Liver (tissue), 9 donors: Measurements from ENCODE around the gene RARRES1. TPM values are rescaled to one million over a fixed set of nuclear protein-coding genes. Genes with fewer than 3 reads are reported as not detected.

Experiments
- DNase-seq: peaks from one replicate; pipeline ENCODE4 v3.0.0-alpha.2; 2017; ENCODE audit warnings: low spot score
- H3K27ac ChIP-seq, 2 donors: one replicate each; pipeline ENCODE4 v1.7.0; 2013; ENCODE audit warnings: inconsistent platforms in 2 of 2, low read length in 2 of 2, control low read depth in 1 of 2, low read depth in 1 of 2, mild to moderate bottlenecking in 1 of 2
- H3K27me3 ChIP-seq, 4 donors: one replicate each; pipeline versions ENCODE4 v1.6.1 to v1.7.0; 2013; ENCODE audit warnings: low read length in 3 of 4, inconsistent platforms in 1 of 4, mild to moderate bottlenecking in 1 of 4, moderate library complexity in 1 of 4; ENCODE audit not compliant: control insufficient read depth in 4 of 4, insufficient read depth in 4 of 4
- H3K36me3 ChIP-seq, 4 donors: one replicate each; pipeline versions ENCODE4 v1.6.1 to v1.7.0; 2013; ENCODE audit warnings: low read length in 3 of 4, mild to moderate bottlenecking in 3 of 4, low read depth in 1 of 4, moderate library complexity in 1 of 4; ENCODE audit not compliant: control insufficient read depth in 4 of 4, insufficient read depth in 3 of 4
- H3K4me1 ChIP-seq, 4 donors: one replicate each; pipeline versions ENCODE4 v1.6.1 to v1.7.0; 2013; ENCODE audit warnings: low read length in 3 of 4, mild to moderate bottlenecking in 3 of 4, moderate library complexity in 1 of 4; ENCODE audit not compliant: control insufficient read depth in 4 of 4, insufficient read depth in 4 of 4
- H3K4me3 ChIP-seq, 3 donors: one replicate each; pipeline versions ENCODE4 v1.6.1 to v1.7.0; 2013; ENCODE audit warnings: low read length in 3 of 3, control low read depth in 1 of 3, low read depth in 1 of 3, mild to moderate bottlenecking in 1 of 3
- H3K9ac ChIP-seq, 2 donors: one replicate each; pipeline ENCODE4 v1.7.0; 2013; ENCODE audit warnings: low read length in 2 of 2, mild to moderate bottlenecking in 2 of 2, moderate library complexity in 2 of 2, control low read depth in 1 of 2, low read depth in 1 of 2
- H3K9me3 ChIP-seq, 4 donors: one replicate each; pipeline versions ENCODE4 v1.6.1 to v1.7.0; 2013; ENCODE audit warnings: low read length in 3 of 4; ENCODE audit not compliant: control insufficient read depth in 4 of 4
- ATF3 ChIP-seq: IDR thresholded peaks from 2 replicates; pipeline ENCODE4 v1.6.1; 2016; ENCODE audit warnings: antibody characterized with exemption
- CTCF ChIP-seq: fragments of 150-350 bp; IDR thresholded peaks from 2 replicates; pipeline ENCODE4 v1.5.1; 2017; ENCODE audit warnings: improper control_type of control experiment, low read depth, low read length; ENCODE audit not compliant: missing input control
- EGR1 ChIP-seq, 2 donors: IDR thresholded peaks; 2 replicates each; pipeline ENCODE4 v1.6.1; 2016 to 2018; ENCODE audit warnings: antibody characterized with exemption in 2 of 2, low read depth in 2 of 2
- FOXA1 ChIP-seq: IDR thresholded peaks from 2 replicates; pipeline ENCODE4 v1.6.1; 2016; ENCODE audit warnings: antibody characterized with exemption
- FOXA2 ChIP-seq: IDR thresholded peaks from 2 replicates; pipeline ENCODE4 v1.6.1; 2016; ENCODE audit warnings: antibody characterized with exemption
- GABPA ChIP-seq, 2 donors: IDR thresholded peaks in 1 of 2; conservative IDR thresholded peaks in 1 of 2; 2 replicates each; pipeline ENCODE4 v1.6.1; 2016; ENCODE audit warnings: antibody characterized with exemption in 2 of 2, mild to moderate bottlenecking in 1 of 2, moderate library complexity in 1 of 2
- HNF4A ChIP-seq, 2 donors: conservative IDR thresholded peaks; 2 replicates each; pipeline ENCODE4 v1.6.1; 2016; ENCODE audit warnings: antibody characterized with exemption in 2 of 2, mild to moderate bottlenecking in 2 of 2
- HNF4G ChIP-seq: IDR thresholded peaks from 2 replicates; pipeline ENCODE4 v1.6.1; 2016; ENCODE audit warnings: antibody characterized with exemption
- JUND ChIP-seq, 2 donors: IDR thresholded peaks; 2 replicates each; pipeline ENCODE4 v1.6.1; 2016; ENCODE audit warnings: antibody characterized with exemption in 2 of 2
- MAX ChIP-seq: IDR thresholded peaks from 2 replicates; pipeline ENCODE4 v1.6.1; 2016; ENCODE audit warnings: antibody characterized with exemption
- NR2F2 ChIP-seq: IDR thresholded peaks from 2 replicates; pipeline ENCODE4 v1.6.1; 2016; ENCODE audit warnings: antibody characterized with exemption
- RAD21 ChIP-seq, 2 donors: IDR thresholded peaks; 2 replicates each; pipeline ENCODE4 v1.6.1; 2016; ENCODE audit warnings: antibody characterized with exemption in 2 of 2, mild to moderate bottlenecking in 2 of 2
- REST ChIP-seq: IDR thresholded peaks from 2 replicates; pipeline ENCODE4 v1.6.1; 2016; ENCODE audit warnings: antibody characterized with exemption, mild to moderate bottlenecking
- RXRA ChIP-seq, 2 donors: IDR thresholded peaks; 2 replicates each; pipeline ENCODE4 v1.6.1; 2017 to 2018; ENCODE audit warnings: antibody characterized with exemption in 2 of 2, mild to moderate bottlenecking in 1 of 2
- SP1 ChIP-seq: IDR thresholded peaks from 2 replicates; pipeline ENCODE4 v1.6.1; 2018; ENCODE audit warnings: antibody characterized with exemption, mild to moderate bottlenecking
- TAF1 ChIP-seq: conservative IDR thresholded peaks from 2 replicates; pipeline ENCODE4 v1.6.1; 2016; ENCODE audit warnings: antibody characterized with exemption, mild to moderate bottlenecking
- YY1 ChIP-seq: IDR thresholded peaks from 2 replicates; pipeline ENCODE4 v1.6.1; 2016; ENCODE audit warnings: antibody characterized with exemption, mild to moderate bottlenecking
- ZBTB33 ChIP-seq: IDR thresholded peaks from 2 replicates; pipeline ENCODE4 v1.6.1; 2016; ENCODE audit warnings: antibody characterized with exemption
- WGBS: extraction: QIAGEN DNeasy Blood & Tissue Kit; methylation state at CpG from one replicate; pipeline ENCODE4 v1.1.7; 2013; 5-methylcytosine and 5-hydroxymethylcytosine counted together
- polyA plus RNA-seq, 2 donors: library from polyadenylated mRNA; stranded (reverse) in 1 of 2; unstranded in 1 of 2; fragments of 200-250 nt in 1 of 2; fragments of >200 nt in 1 of 2; fragmentation: Nextera tagmentation in 1 of 2; extraction: Ambion mirVana in 1 of 2; gene quantifications; one replicate each; pipeline versions ENCODE4 v1.2.1 to v1.2.3, GENCODE V29; 2013 to 2015
- total RNA-seq, 2 donors: library from RNA; depleted of rRNA; stranded (reverse); fragments of >200 nt; gene quantifications; one replicate each; pipeline ENCODE4 v1.2.3, GENCODE V29; 2014
- donor health status: healthy.
- donor health status: healthy.
- donor health status: healthy.
- donor health status: healthy.
- donor health status: healthy.

RARRES1 gene
- total and polyA plus RNA-seq, 4 donors = 0.92 to 6.9 (median 2.4) TPM

GRCh38 chr3:158766364-158766763, 34.1 kb upstream of the RARRES1 start:
- Histone ChIP-seq H3K36me3 (no peaks in the 10 kb centered on the region), H3K27ac (no peak overlapping the region), H3K4me3 (no peak overlapping the region), H3K27me3 (no peaks in the 10 kb centered on the region), H3K9me3 (no peaks in the 10 kb centered on the region), H3K9ac (no peak overlapping the region), H3K4me1 (peaks cover 0 to 4% (median 0%) of the 10 kb centered on the region in 4 donors)
- 95% methylated on average over 1 of the region's 1 CpG for WGBS
- TF ChIP-seq GABPA (IDR thresholded peaks at IDR 0.05 in 1 of 2, conservative IDR thresholded peaks at IDR 0.05 in 1 of 2) (no peak), ZBTB33 (no peak), RAD21 (IDR thresholded peaks at IDR 0.05) (no peak), YY1 (no peak), HNF4A (conservative IDR thresholded peaks at IDR 0.05) (no peak), MAX (no peak), JUND (IDR thresholded peaks at IDR 0.05) (no peak), ATF3 (no peak), CTCF (no peak), FOXA1 (no peak), FOXA2 (no peak), TAF1 (no peak), NR2F2 (no peak), HNF4G (no peak), RXRA (IDR thresholded peaks at IDR 0.05) (no peak), SP1 (no peak), EGR1 (IDR thresholded peaks at IDR 0.05; ENCODE audit: low read depth in 2 of 2) (no peak), REST (no peak)
- no peak for DNase-seq
